ENCODE measurements around the gene GLYATL1. TPM values are rescaled to one million over a fixed set of nuclear protein-coding genes. Genes with fewer than 3 reads are reported as not detected.
A peak's percentile ranks its signal among the peaks of the same experiment; 100 is the strongest.

Gene GLYATL1
- not detected in 2 replicates for total RNA-seq (2014; rRNA removed; shearing (Covaris generic))
- not detected in 2 replicates for polyA plus RNA-seq (2014; cell fraction: nucleus; rRNA removed)

DNA sequence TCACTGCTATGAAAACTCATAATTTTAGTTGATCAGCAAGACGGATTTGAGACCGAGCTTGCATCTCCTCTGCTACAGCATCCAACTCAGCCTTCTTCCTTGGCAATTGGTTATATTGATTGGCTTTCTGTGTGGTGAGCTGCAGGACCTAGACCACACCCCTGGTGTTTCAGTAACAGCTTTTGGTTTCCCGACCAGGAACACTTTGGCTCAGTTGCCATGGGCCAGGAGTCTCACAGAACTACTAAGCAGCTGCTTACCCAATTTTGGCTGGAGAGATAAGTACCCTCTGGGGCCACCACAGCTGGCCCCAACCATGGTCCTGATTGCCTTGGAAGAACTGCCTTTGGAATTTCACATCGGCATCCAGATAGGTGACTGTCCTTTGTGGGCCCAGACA, at the start of gene GLYATL1:
Gene GLYATL1, plus strand, starts transcription at position 212 of the 400 bp plus-strand sequence. CDS start 7,600 bp downstream, outside the sequence.
- no peak for DNase-seq (ENCODE audit: extremely low read depth, low read depth)

GRCh38 chr11:58893899-58894298, 45.4 kb upstream of the GLYATL1 start:
- DNase-seq (ENCODE audit: extremely low read depth, low read depth): no peak

- DNase-seq (ENCODE audit: extremely low read depth, low read depth): no peak
These were observed 41.2 kb upstream of the GLYATL1 start for GRCh38 chr11:58898106-58898505.

DNA sequence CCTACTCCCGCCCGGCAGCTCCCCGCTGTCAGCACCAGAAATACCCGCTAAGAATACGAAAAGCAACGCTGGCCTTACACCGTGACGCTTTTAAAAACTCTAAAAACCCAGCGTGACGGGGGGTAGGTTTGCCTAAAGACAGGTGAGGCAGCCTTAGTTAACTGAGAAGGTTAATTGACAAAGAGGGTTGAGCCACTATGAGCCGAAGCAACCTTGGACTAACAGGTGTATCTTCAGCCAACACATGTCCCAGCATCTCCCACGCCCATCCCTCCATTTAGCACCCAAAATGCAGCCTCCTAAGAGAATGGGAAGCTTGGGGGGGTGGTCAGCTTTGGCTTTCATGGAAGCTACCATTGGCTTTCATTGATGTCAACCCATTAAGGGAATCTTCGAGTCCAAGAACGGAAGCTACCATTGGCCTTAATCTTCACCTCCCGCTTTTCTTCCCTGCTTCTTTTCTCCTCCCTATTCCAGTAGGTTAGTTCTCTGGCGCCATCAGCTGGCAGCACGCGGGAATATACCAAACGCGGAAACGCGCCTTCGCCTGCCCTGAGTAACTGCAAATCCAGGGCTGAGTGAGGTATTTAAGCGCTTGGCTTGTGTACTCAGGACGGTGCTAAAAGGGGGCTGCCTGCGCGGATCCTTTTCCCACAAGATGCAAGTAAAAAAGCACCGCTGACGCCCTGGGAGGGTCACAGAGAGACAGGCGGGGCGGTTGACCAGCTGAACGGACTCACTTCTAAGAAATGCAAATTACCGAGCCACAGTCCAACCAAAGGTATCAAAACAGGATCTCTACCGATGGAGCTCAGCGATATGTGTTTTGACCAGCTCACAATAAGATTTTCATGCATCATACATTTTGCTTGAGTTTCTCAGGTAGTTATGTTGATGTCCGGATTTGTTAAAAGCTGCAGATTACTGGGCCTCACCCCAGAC, 38.5 kb upstream of the GLYATL1 start:
- DNase-seq (ENCODE audit: extremely low read depth, low read depth): peak; percentile 49

GRCh38 chr11:58902881-58903280, 36.4 kb upstream of the GLYATL1 start:
- no peak for DNase-seq (ENCODE audit: extremely low read depth, low read depth)

DNA sequence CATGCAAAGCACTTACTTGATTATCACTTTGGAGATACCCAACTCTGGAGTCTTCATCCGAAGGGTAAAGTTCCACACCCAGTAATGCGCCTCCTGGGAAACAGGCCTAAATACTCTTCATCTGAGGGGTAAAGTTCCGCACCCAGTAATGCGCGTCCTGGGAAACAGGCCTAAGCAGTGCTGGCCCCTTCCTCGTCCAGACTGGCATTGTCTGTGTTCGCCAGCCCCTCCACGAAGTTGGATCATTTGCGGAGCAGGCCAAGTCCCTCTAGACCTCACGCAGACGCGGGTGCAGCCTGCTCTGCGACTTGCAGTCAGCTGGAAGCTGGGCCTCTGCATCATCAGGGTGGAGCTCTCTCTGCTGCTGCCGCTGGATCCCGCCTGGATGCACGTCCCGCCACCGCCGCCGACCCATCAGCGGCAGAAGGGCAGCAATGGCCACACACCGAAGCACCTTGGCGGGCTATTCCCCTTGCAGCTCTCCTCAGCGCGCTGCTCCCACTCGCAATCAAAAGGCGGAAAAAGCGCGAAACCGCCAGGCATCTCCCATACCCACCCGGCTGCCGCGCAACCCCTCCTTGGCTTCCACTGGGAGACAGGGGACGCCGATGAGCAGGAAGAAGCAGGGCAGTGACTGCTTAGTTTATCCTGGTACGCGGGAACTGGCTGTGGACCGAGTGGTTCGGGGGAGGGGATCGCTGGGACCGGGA, 34.1 kb upstream of the GLYATL1 start:
- DNase-seq (ENCODE audit: extremely low read depth, low read depth): no peak

- DNase-seq (ENCODE audit: extremely low read depth, low read depth): no peak
These were observed 33.4 kb upstream of the GLYATL1 start for GRCh38 chr11:58905721-58906547.

DNA sequence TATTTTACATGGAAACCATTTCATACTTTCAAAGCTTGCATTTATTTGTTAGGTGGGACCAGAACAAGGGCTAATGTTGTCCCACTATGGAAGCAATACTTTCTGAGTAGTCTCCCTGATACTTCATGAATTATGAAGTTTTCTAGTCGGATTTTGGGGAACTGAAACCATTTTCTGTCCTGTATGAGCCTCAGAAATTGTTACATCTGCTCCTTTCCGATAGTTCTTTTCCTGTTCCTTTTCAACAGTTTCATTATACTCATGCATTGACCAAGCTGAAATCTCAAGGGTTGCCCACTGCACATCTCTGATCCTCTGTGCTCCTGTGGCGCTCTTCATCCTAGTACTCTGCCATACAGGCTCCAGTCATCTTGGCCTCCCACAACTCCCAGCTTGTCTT, 31.5 kb upstream of the GLYATL1 start:
- DNase-seq (ENCODE audit: extremely low read depth, low read depth): no peak

DNA sequence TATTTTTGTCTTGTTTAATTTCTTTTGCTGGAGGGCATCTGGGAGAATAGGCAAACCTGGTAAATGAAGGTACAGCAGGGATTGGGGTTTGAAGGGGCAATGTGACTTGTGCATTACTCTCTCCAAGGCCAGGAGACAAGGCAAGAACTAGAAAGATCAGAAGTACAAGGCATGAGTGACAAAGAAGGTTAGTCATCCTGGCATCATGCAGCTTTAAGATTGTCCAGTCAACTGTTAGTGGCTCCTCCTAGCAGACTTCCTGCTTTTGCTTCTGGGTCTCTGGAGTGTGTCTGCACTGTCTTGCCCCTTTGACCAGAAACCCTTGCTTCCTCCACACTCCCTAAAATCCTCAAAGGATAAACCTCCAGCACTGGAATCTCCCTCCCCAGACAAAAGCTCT, 27.2 kb upstream of the GLYATL1 start:
- DNase-seq (ENCODE audit: extremely low read depth, low read depth): no peak

DNA sequence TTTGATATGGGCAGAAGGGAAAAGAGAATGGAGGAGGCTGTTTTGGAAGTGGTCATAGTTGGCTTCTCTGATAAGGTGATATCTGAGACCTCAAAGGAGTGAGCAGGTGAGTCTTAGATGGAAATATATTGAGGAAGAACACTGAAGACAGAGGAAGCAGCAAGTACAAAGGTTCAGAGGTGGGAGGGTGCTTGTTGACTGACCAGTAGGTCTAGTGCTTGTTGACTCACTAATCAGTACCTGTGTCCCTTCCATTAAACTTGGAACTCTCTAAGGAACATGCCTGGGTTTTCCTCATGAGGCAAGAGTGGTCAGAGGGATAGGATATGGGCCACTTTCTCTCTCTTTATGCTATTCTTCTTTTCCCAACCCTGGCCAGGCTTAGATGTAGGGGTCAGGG, 25.6 kb upstream of the GLYATL1 start:
- no peak for DNase-seq (ENCODE audit: extremely low read depth, low read depth)

- DNase-seq (ENCODE audit: extremely low read depth, low read depth): no peak
These were observed 24.3 kb upstream of the GLYATL1 start for GRCh38 chr11:58914821-58915543.

- no peak for DNase-seq (ENCODE audit: extremely low read depth, low read depth)
These were observed 22.7 kb upstream of the GLYATL1 start for GRCh38 chr11:58916637-58917036.

DNA sequence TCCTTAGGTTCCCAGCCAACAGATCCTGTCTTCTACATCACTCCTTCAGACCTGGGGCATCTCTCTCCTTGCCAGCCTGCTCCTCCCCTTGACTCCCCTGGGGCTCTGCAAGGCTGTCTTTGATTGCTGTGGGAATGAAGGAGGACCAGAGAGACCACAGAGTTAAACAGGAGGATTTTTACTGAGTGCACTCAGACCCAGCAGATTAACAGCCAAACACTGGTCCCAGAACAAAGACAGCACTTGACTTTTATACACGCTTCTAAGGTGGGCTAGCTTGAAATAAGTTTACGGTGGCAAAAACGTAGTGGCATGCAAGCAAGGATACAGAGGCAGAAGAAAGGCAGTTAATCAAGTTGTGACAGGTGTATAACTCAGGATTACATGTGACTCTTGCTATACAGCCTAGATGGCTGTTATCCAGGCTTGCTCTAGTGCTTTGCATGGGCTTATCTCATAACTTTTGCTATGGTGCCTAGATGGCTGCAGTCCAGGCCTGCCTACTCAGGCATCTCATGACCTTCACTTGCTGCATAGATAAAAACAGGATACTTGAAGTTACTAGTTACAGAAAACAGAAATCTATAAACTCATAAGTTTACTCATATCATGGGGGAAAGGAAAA, 22.0 kb upstream of the GLYATL1 start:
- DNase-seq (ENCODE audit: extremely low read depth, low read depth): no peak

DNA sequence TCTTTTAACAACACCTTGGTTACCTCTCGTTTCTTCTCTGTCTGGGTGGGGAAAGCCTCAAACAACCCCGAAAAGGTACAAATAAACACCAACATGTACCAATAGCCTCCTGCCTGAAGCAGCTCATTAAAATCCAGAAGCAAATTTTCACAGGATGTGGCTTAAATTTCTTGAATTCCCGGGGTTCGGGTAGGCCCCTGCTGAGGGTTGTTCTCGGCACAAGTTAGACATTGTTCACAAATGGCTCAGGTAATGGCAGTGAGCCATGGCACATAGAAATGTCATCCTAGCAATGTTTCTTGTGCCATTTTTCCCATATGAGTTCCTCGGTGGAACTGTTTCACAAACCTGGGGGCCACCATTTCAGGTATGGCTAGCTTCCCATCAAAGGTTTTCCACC, 19.7 kb upstream of the GLYATL1 start:
- no peak for DNase-seq (ENCODE audit: extremely low read depth, low read depth)

DNA sequence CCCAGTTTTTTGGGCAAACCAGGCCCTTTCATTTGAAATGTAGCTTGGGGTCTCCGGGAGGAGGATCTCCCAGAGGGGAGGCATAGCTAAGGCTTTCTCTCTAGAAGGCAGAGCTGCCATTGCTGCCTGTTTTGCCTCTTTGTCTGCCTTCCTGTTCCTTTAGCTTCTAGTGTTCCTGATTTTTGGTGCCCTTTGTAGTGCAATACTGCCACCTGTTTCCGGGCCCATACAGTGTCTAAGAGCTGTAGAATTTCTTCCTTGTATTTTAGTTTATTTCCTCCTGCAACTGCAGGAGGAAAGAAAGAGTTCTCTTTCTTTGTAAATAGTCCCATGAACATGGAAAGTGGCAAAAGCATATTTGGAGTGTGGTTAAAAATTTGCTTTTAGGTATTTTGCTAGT, 19.3 kb upstream of the GLYATL1 start:
- DNase-seq (ENCODE audit: extremely low read depth, low read depth): no peak

DNA sequence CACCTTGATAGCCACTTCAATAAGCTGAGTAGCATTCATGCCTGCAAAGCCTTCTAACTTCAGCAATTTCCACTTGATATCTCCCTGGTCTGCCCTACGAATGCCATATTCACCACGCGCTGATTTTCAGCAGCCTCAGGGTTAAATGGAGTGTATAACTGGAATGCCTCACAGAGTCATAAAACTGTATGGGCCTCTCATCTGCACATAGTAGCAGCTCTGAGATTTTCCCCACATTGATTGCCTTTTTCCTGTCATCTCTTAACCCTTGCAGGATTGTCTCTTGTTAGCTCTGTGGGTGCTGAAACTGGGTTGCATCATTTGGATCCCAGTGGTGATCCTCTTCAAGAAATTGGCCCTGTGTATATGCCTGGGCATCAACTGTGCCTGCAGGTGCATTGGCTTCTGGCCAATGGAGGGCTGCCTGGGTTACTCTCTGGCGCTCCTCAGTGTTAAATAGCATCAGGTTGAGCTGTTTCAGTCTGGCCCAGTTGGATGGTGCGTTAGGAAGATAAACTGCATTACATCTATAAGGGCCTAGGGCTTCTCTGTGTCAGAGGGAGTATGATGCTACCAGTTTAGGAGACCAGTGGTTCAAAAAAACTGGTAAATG, 17.4 kb upstream of the GLYATL1 start:
- DNase-seq (ENCODE audit: extremely low read depth, low read depth): no peak

DNA sequence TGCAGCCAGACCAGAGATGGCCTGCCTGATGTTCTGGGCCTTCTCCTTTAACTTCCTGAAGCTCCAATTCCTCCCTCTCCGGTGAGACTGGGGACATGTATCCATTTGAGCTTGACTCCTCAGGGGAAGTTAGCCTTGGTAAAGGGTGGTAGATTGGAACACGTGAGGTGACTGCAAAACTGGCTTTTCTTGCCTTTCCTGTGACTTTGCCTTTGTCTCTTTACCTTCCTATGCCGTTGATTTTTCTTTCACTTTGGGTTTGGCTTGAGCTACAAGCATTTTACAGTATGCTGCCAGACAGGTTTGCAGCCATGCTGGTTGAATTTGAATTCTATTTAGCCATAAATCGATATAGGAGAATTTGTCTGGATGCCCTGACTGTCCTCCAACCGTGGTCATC, 16.8 kb upstream of the GLYATL1 start:
- no peak for DNase-seq (ENCODE audit: extremely low read depth, low read depth)

DNA sequence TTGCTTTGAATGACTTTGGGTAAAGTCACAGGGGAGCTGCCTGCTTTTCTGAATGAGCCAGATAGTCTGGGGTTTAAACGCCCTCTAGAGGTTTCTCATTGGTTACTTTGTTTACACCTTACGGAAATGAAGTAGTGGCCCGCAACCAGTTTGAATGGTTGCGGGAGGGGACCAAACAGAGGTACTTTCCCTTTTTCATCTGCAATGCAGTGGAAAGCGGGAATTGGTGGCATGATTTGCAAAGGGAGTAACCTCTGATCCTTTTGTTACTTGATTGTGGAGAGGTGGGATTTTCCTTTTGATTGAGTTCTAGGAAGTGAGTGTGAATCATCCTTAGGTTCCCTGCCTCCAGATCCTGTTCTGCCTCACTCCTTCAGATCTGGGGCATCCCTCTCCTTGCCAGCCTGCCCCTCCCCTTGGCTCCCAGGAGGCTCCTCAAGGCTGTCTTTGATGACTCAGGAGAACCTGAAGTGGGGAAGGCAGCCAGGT, 15.9 kb upstream of the GLYATL1 start:
- DNase-seq (ENCODE audit: extremely low read depth, low read depth): peak; percentile 7

- no peak for DNase-seq (ENCODE audit: extremely low read depth, low read depth)
These were observed 15.1 kb upstream of the GLYATL1 start for GRCh38 chr11:58924230-58924629.
